OCI-LY1 (cell line): ENCODE results near the gene HTR6.

Source experiments
- H2AFZ ChIP-seq: fragments of 200-600 bp; sonication (generic), shearing (Covaris generic); 2 replicates; pipeline ENCODE4 v1.6.0; 2014; ENCODE audit warnings: antibody characterized with exemption, mild to moderate bottlenecking, low read length
- H3F3A ChIP-seq: fragments of 200-600 bp; sonication (generic), shearing (Covaris generic); 2 replicates; pipeline ENCODE4 v1.6.0; 2014; ENCODE audit warnings: mild to moderate bottlenecking, antibody characterized with exemption, low read length, moderate library complexity; ENCODE audit not compliant: insufficient read depth
- H3K27ac ChIP-seq: fragments of 200-600 bp; sonication (generic); 2 replicates; pipeline ENCODE4 v1.5.1; 2014; ENCODE audit warnings: low read length, mixed run types, mild to moderate bottlenecking, low read depth; ENCODE audit not compliant: poor library complexity, severe bottlenecking
- H3K27me3 ChIP-seq: fragments of 200-600 bp; sonication (generic); 2 replicates; pipeline ENCODE4 v1.6.0; 2014; ENCODE audit warnings: antibody characterized with exemption, mild to moderate bottlenecking, low read length, moderate library complexity; ENCODE audit not compliant: insufficient read depth
- H3K36me3 ChIP-seq: fragments of 200-600 bp; sonication (generic); 2 replicates; pipeline ENCODE4 v1.6.1; 2014; ENCODE audit warnings: mild to moderate bottlenecking, antibody characterized with exemption, low read length, moderate library complexity, mixed read lengths; ENCODE audit not compliant: insufficient read depth
- H3K4me1 ChIP-seq: fragments of 200-600 bp; sonication (generic); 2 replicates; pipeline ENCODE4 v1.5.1; 2014; ENCODE audit warnings: mild to moderate bottlenecking, low read length, moderate library complexity; ENCODE audit not compliant: insufficient read depth, severe bottlenecking
- H3K4me2 ChIP-seq: fragments of 200-600 bp; sonication (generic), shearing (Covaris generic); 2 replicates; pipeline ENCODE4 v1.6.1; 2014; ENCODE audit warnings: low read length
- H3K4me3 ChIP-seq: fragments of 200-600 bp; sonication (generic); 2 replicates; pipeline ENCODE4 v1.5.1; 2014; ENCODE audit warnings: low read length, low read depth, mild to moderate bottlenecking, mixed read lengths; ENCODE audit not compliant: poor library complexity, severe bottlenecking
- H3K79me2 ChIP-seq: fragments of 200-600 bp; shearing (Covaris generic); 2 replicates; pipeline ENCODE4 v1.6.1; 2016; ENCODE audit warnings: mixed run types, low read length, mixed read lengths; ENCODE audit not compliant: insufficient read depth
- H3K9ac ChIP-seq: fragments of 200-600 bp; sonication (generic), shearing (Covaris generic); 2 replicates; pipeline ENCODE4 v1.6.1; 2014; ENCODE audit warnings: mild to moderate bottlenecking, low read length, mixed read lengths
- H3K9me2 ChIP-seq: fragments of 200-600 bp; sonication (generic), shearing (Covaris generic); 2 replicates; pipeline ENCODE4 v1.6.1; 2014; ENCODE audit warnings: low read depth, mild to moderate bottlenecking, low read length, mixed read lengths
- H3K9me3 ChIP-seq: fragments of 200-600 bp; shearing (Covaris generic); 2 replicates; pipeline ENCODE4 v1.6.1; 2014; ENCODE audit warnings: low read length, mixed read lengths
- H4K20me1 ChIP-seq: fragments of 200-600 bp; sonication (generic), shearing (Covaris generic); 2 replicates; pipeline ENCODE4 v1.6.0; 2016; ENCODE audit warnings: mild to moderate bottlenecking, low read length; ENCODE audit not compliant: insufficient read depth
- EZH2 ChIP-seq: fragments of 200-600 bp; sonication (generic), shearing (Covaris generic); IDR thresholded peaks from 2 replicates; pipeline ENCODE4 v1.8.0; 2017; ENCODE audit warnings: borderline replicate concordance, mixed run types, mild to moderate bottlenecking, antibody characterized with exemption, low read length, moderate library complexity, mixed read lengths
- TF ChIP-seq, protein P1 (sequence below): fragments of 200-600 bp; sonication (generic), shearing (Covaris generic); IDR thresholded peaks from 2 replicates; pipeline ENCODE4 v1.5.1; 2017; ENCODE audit warnings: mild to moderate bottlenecking, antibody characterized with exemption, low read length, moderate library complexity, mixed read lengths

Gene HTR6

DNA sequence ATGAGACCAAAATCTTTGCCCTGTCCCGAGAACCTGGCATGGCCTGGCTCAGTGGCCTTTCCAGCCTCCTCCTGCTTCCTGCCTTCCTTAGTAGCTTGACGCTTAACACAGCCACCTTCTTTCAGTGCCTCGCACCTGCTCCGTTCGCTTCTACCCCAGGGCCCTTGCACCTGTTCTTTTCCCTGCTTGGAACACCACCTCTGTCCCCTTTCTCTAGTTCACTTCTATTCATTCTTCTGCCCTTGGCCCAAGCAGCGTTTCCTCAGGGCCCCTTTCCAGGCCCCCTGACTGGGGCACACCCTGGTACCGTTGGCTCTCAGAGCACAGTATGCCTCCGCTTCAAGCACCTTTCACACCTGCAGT, 9.0 kb upstream of the HTR6 start:
- TF ChIP-seq EZH2: no peak
- H3K4me2 ChIP-seq: no peak overlapping the region
- no peaks in the 10 kb centered on the region for H3K36me3 ChIP-seq
- H3K9me2 ChIP-seq: no peaks in the 10 kb centered on the region
- H3K27ac ChIP-seq: no peak overlapping the region
- H3K9ac ChIP-seq: no peak overlapping the region
- H3K27me3 ChIP-seq: no peaks in the 10 kb centered on the region
- no peak overlapping the region for H3K4me3 ChIP-seq
- H3K4me1 ChIP-seq: peaks cover 10% of the 10 kb centered on the region
- no peaks in the 10 kb centered on the region for H3K9me3 ChIP-seq
- H4K20me1 ChIP-seq: no peaks in the 10 kb centered on the region
- H2AFZ ChIP-seq: no peak overlapping the region
- no peaks in the 10 kb centered on the region for H3K79me2 ChIP-seq
- no peaks in the 10 kb centered on the region for H3F3A ChIP-seq

DNA sequence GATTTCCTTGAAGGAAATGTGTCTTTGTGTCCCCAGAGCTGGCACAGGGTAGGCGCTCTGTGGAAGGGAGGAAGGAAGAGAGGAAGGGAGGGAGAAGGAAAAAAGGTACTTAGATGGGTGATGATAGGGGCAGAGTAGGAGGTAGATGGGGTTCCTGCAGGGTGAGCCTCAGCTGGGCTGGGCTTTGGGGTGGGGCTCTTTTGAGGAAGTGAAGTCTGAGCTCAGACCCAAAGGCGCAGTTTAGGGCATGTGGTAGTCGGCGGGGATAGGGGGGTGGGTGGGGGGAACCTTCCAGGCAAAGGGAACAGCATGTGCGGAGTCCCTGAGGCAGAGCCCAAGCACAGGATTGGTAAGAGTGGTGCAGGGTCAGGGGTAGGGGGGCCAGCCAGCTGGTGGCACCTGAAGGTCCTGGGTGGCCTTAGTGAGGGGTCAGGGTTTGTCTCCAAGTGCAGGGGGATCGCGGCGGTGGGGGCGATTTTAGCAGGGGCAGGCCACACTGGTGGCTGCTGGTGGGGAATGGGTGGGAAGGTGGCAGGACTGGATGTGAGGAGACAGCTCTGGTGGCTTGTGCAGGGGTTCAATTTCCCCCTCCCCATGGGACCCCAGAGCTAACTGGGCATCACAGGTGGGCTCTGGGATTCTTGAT, 8.4 kb upstream of the HTR6 start:
- H3K36me3 ChIP-seq: no peaks in the 10 kb centered on the region

DNA sequence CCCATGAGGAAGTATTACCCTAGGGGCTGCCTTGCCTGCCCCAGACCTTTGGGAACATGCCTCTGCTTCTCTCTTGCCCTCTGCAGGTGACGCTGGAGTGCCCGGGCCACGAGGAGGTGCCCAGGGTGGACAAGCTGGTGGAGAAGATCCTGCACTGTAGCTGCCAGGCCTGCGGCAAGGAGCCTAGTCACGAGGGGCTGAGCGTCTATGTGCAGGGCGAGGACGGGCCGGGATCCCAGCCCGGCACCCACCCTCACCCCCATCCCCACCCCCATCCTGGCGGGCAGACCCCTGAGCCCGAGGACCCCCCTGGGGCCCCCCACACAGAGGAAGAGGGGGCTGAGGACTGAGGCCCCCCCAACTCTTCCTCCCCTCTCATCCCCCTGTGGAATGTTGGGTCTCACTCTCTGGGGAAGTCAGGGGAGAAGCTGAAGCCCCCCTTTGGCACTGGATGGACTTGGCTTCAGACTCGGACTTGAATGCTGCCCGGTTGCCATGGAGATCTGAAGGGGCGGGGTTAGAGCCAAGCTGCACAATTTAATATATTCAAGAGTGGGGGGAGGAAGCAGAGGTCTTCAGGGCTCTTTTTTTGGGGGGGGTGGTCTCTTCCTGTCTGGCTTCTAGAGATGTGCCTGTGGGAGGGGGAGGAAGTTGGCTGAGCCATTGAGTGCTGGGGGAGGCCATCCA, 7.8 kb upstream of the HTR6 start:
- no peaks in the 10 kb centered on the region for H3K36me3 ChIP-seq
- H4K20me1 ChIP-seq: no peaks in the 10 kb centered on the region
- H3K9me2 ChIP-seq: no peaks in the 10 kb centered on the region
- H3K9me3 ChIP-seq: no peaks in the 10 kb centered on the region
- no peak overlapping the region for H3K9ac ChIP-seq
- H3K4me2 ChIP-seq: no peak overlapping the region
- H3K27ac ChIP-seq: no peak overlapping the region
- H3K4me3 ChIP-seq: no peak overlapping the region
- no peaks in the 10 kb centered on the region for H3K27me3 ChIP-seq
- peaks cover 10% of the 10 kb centered on the region for H3K4me1 ChIP-seq
- no peaks in the 10 kb centered on the region for H3K79me2 ChIP-seq
- TF ChIP-seq EZH2: no peak
- TF ChIP-seq, protein P1, sequence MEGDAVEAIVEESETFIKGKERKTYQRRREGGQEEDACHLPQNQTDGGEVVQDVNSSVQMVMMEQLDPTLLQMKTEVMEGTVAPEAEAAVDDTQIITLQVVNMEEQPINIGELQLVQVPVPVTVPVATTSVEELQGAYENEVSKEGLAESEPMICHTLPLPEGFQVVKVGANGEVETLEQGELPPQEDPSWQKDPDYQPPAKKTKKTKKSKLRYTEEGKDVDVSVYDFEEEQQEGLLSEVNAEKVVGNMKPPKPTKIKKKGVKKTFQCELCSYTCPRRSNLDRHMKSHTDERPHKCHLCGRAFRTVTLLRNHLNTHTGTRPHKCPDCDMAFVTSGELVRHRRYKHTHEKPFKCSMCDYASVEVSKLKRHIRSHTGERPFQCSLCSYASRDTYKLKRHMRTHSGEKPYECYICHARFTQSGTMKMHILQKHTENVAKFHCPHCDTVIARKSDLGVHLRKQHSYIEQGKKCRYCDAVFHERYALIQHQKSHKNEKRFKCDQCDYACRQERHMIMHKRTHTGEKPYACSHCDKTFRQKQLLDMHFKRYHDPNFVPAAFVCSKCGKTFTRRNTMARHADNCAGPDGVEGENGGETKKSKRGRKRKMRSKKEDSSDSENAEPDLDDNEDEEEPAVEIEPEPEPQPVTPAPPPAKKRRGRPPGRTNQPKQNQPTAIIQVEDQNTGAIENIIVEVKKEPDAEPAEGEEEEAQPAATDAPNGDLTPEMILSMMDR: no peak
- H3F3A ChIP-seq: no peaks in the 10 kb centered on the region
- H2AFZ ChIP-seq: no peak overlapping the region

More for the DNA sequence above, 8.4 kb upstream of the HTR6 start:
- H4K20me1 ChIP-seq: no peaks in the 10 kb centered on the region
- no peaks in the 10 kb centered on the region for H3K79me2 ChIP-seq
- no peak overlapping the region for H2AFZ ChIP-seq
- no peaks in the 10 kb centered on the region for H3F3A ChIP-seq
- H3K9me2 ChIP-seq: no peaks in the 10 kb centered on the region
- no peak overlapping the region for H3K4me2 ChIP-seq
- no peak overlapping the region for H3K4me3 ChIP-seq
- H3K9me3 ChIP-seq: no peaks in the 10 kb centered on the region
- no peak for TF ChIP-seq EZH2
- TF ChIP-seq, protein P1: no peak
- no peak overlapping the region for H3K27ac ChIP-seq
- peaks cover 10% of the 10 kb centered on the region for H3K4me1 ChIP-seq
- H3K27me3 ChIP-seq: no peaks in the 10 kb centered on the region
- no peak overlapping the region for H3K9ac ChIP-seq

DNA sequence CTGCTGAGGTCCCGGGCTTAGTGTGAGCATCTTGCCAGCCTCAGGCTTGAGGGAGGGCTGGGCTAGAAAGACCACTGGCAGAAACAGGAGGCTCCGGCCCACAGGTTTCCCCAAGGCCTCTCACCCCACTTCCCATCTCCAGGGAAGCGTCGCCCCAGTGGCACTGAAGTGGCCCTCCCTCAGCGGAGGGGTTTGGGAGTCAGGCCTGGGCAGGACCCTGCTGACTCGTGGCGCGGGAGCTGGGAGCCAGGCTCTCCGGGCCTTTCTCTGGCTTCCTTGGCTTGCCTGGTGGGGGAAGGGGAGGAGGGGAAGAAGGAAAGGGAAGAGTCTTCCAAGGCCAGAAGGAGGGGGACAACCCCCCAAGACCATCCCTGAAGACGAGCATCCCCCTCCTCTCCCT, 7.2 kb upstream of the HTR6 start:
- no peaks in the 10 kb centered on the region for H4K20me1 ChIP-seq
- H3K9me2 ChIP-seq: no peaks in the 10 kb centered on the region
- peaks cover 10% of the 10 kb centered on the region for H3K4me1 ChIP-seq
- H2AFZ ChIP-seq: no peak overlapping the region
- no peak overlapping the region for H3K4me3 ChIP-seq
- H3K36me3 ChIP-seq: no peaks in the 10 kb centered on the region
- H3K27me3 ChIP-seq: no peaks in the 10 kb centered on the region
- no peak overlapping the region for H3K27ac ChIP-seq
- no peak overlapping the region for H3K9ac ChIP-seq
- H3K79me2 ChIP-seq: no peaks in the 10 kb centered on the region
- no peaks in the 10 kb centered on the region for H3F3A ChIP-seq
- H3K9me3 ChIP-seq: no peaks in the 10 kb centered on the region
- H3K4me2 ChIP-seq: no peak overlapping the region
- TF ChIP-seq, protein P1: no peak
- no peak for TF ChIP-seq EZH2
